SK-N-SH (cell line): ENCODE results near the gene CNTN4. TPM values are rescaled to one million over a fixed set of nuclear protein-coding genes. Genes with fewer than 3 reads are reported as not detected.

Experiments used
- CTCF ChIA-PET: fragments of 300-600, 350-600 bp; formaldehyde crosslinking; extraction: SDS; loops from one replicate; lab custom pipeline; 2021; lab: Yijun Ruan, JAX
- POLR2A ChIA-PET: fragments of 350-600 bp; sonication (Branson Sonifier 250); formaldehyde crosslinking; extraction: SDS; loops from one replicate; lab custom pipeline; 2020; ENCODE audit warnings: antibody characterized with exemption, inconsistent platforms; lab: Yijun Ruan, JAX
- DNase-seq: peaks from one replicate; pipeline ENCODE4 v3.0.0; 2012
- H2AFZ ChIP-seq: fragments of 200-600 bp; sonication (generic); 2 replicates; pipeline ENCODE4 v1.8.1; 2016; ENCODE audit warnings: antibody characterized with exemption, mild to moderate bottlenecking, low read depth
- H3F3A ChIP-seq: fragments of 200-600 bp; sonication (generic); replicated peaks from 2 replicates; pipeline ENCODE3; 2016; ENCODE audit warnings: antibody characterized with exemption, mild to moderate bottlenecking; ENCODE audit not compliant: insufficient read depth
- H3K27ac ChIP-seq, 2 experiments: fragments of 200-500 bp in 1 of 2; fragments of 200-600 bp in 1 of 2; sonication (Bioruptor generic) in 1 of 2; sonication (generic), shearing (Covaris generic) in 1 of 2; 2 replicates each; pipeline versions ENCODE4 v1.5.1 to v1.6.1; 2014 to 2016; ENCODE audit warnings: low read depth in 2 of 2, inconsistent platforms in 1 of 2, low read length in 1 of 2, mild to moderate bottlenecking in 1 of 2, mixed read lengths in 1 of 2
- H3K27me3 ChIP-seq: fragments of 200-600 bp; sonication (generic), shearing (Covaris generic); 2 replicates; pipeline ENCODE4 v1.6.1; 2016; ENCODE audit warnings: mixed run types; ENCODE audit not compliant: insufficient read depth
- H3K36me3 ChIP-seq, 2 experiments: fragments of 200-500 bp in 1 of 2; fragments of 200-600 bp in 1 of 2; sonication (Bioruptor generic) in 1 of 2; sonication (generic) in 1 of 2; replicated peaks in 1 of 2; 2 replicates each; pipeline versions ENCODE3 to v1.5.1; 2014 to 2016; ENCODE audit warnings: low read length in 1 of 2, mild to moderate bottlenecking in 1 of 2; ENCODE audit not compliant: insufficient read depth in 2 of 2, control insufficient read depth in 1 of 2
- H3K4me1 ChIP-seq, 2 experiments: fragments of 200-500 bp in 1 of 2; fragments of 200-600 bp in 1 of 2; sonication (Bioruptor generic) in 1 of 2; sonication (generic), shearing (Covaris generic) in 1 of 2; 2 replicates each; pipeline versions ENCODE4 v1.5.1 to v1.6.1; 2014 to 2016; ENCODE audit warnings: low read depth in 1 of 2, low read length in 1 of 2, mixed run types in 1 of 2; ENCODE audit not compliant: insufficient read depth in 2 of 2, control insufficient read depth in 1 of 2
- H3K4me2 ChIP-seq: fragments of 200-600 bp; sonication (generic), shearing (Covaris generic); 2 replicates; pipeline ENCODE4 v1.6.1; 2017; ENCODE audit warnings: mixed run types
- H3K4me3 ChIP-seq, 2 experiments: fragments of 200-500 bp in 1 of 2; fragments of 200-600 bp in 1 of 2; sonication (Bioruptor generic) in 1 of 2; sonication (generic), shearing (Covaris generic) in 1 of 2; 2 replicates each; pipeline versions ENCODE4 v1.5.1 to v1.8.1; 2014 to 2016; ENCODE audit warnings: low read depth in 2 of 2, inconsistent platforms in 1 of 2, low read length in 1 of 2, mild to moderate bottlenecking in 1 of 2, mixed read lengths in 1 of 2, moderate library complexity in 1 of 2
- H3K79me2 ChIP-seq: fragments of 200-600 bp; sonication (generic); 2 replicates; pipeline ENCODE4 v1.8.1; 2017; ENCODE audit warnings: mild to moderate bottlenecking; ENCODE audit not compliant: insufficient read depth
- H3K9ac ChIP-seq: fragments of 200-600 bp; sonication (generic); 2 replicates; pipeline ENCODE4 v1.6.1; 2017; ENCODE audit warnings: mixed run types
- H3K9me2 ChIP-seq: fragments of 200-600 bp; sonication (generic); 2 replicates; pipeline ENCODE4 v1.6.1; 2017; ENCODE audit warnings: mixed run types
- H3K9me3 ChIP-seq: fragments of 200-600 bp; sonication (generic); 2 replicates; pipeline ENCODE4 v1.6.1; 2017; ENCODE audit warnings: mixed run types, mild to moderate bottlenecking, moderate library complexity
- H4K20me1 ChIP-seq: fragments of 200-600 bp; sonication (generic); 2 replicates; pipeline ENCODE4 v1.6.1; 2017; ENCODE audit warnings: mild to moderate bottlenecking, mixed run types; ENCODE audit not compliant: insufficient read depth
- CHD2 ChIP-seq: fragments of 150-350 bp; IDR thresholded peaks from 2 replicates; pipeline ENCODE4 v1.6.1; 2018; ENCODE audit warnings: low read length; ENCODE audit not compliant: partially characterized antibody
- CTCF ChIP-seq: fragments of 200-600 bp; sonication (generic); IDR thresholded peaks from 2 replicates; pipeline ENCODE4 v1.6.1; 2017; ENCODE audit warnings: antibody characterized with exemption, mild to moderate bottlenecking, moderate library complexity
- ELF1 ChIP-seq: IDR thresholded peaks from 2 replicates; pipeline ENCODE4 v1.4.0; 2012
- EZH2phosphoT487 ChIP-seq: fragments of 200-600 bp; sonication (generic); IDR thresholded peaks from 2 replicates; pipeline ENCODE4 v1.6.1; 2017; ENCODE audit warnings: low read depth, mixed run types, mild to moderate bottlenecking, antibody characterized with exemption, moderate library complexity, borderline replicate concordance
- FOXM1 ChIP-seq: IDR thresholded peaks from 2 replicates; pipeline ENCODE4 v1.4.0; 2012; ENCODE audit warnings: low read depth, mild to moderate bottlenecking
- GABPA ChIP-seq: IDR thresholded peaks from 2 replicates; pipeline ENCODE4 v1.4.0; 2012; ENCODE audit warnings: low read depth, mild to moderate bottlenecking
- GATA2 ChIP-seq: sonication (generic); formaldehyde crosslinking; IDR thresholded peaks from 2 replicates; pipeline ENCODE4 v1.5.0; 2020; ENCODE audit warnings: mild to moderate bottlenecking, missing genetic modification reagents
- MEF2A ChIP-seq: IDR thresholded peaks from 2 replicates; pipeline ENCODE4 v1.4.0; 2012; ENCODE audit warnings: low read depth, borderline replicate concordance
- NFIC ChIP-seq: IDR thresholded peaks from 2 replicates; pipeline ENCODE4 v1.4.0; 2012; ENCODE audit warnings: borderline replicate concordance
- NRF1 ChIP-seq: IDR thresholded peaks from 2 replicates; pipeline ENCODE4 v1.6.1; 2012; ENCODE audit warnings: low read depth, mild to moderate bottlenecking, low read length
- POLR2AphosphoS5 ChIP-seq: IDR thresholded peaks from 2 replicates; pipeline ENCODE4 v1.6.1; 2012; ENCODE audit warnings: low read depth, low read length
- RFX5 ChIP-seq: IDR thresholded peaks from 2 replicates; pipeline ENCODE4 v1.6.1; 2012; ENCODE audit warnings: mild to moderate bottlenecking, improper control_type of control experiment, low read length
- SIN3A ChIP-seq: IDR thresholded peaks from 2 replicates; pipeline ENCODE4 v1.6.1; 2012; ENCODE audit warnings: low read depth, mild to moderate bottlenecking, low read length, moderate library complexity, borderline replicate concordance
- TCF12 ChIP-seq: IDR thresholded peaks from 2 replicates; pipeline ENCODE4 v1.4.0; 2012
- YY1 ChIP-seq: IDR thresholded peaks from 2 replicates; pipeline ENCODE4 v1.4.0; 2012; ENCODE audit warnings: low read depth, mild to moderate bottlenecking
- WGBS: methylation state at CpG from one replicate; pipeline ENCODE4 v1.1.6; 2017; ENCODE audit warnings: low lambda C conversion rate; 5-methylcytosine and 5-hydroxymethylcytosine counted together
- polyA plus RNA-seq, 3 experiments: library from polyadenylated mRNA; depleted of rRNA; stranded (reverse); fragments of >200 nt; gene quantifications; 2 replicates each; pipeline ENCODE4 v1.2.3, GENCODE V29; 2012
- TF ChIP-seq, protein P1 (sequence below): IDR thresholded peaks from 2 replicates; pipeline ENCODE4 v1.4.0; 2012; ENCODE audit warnings: low read depth, borderline replicate concordance
- TF ChIP-seq, protein P2 (sequence below): IDR thresholded peaks from 2 replicates; pipeline ENCODE4; 2012
- TF ChIP-seq, protein P3 (sequence below): IDR thresholded peaks from 2 replicates; pipeline ENCODE4 v1.4.0; 2012; ENCODE audit warnings: low read depth
- TF ChIP-seq, protein P4 (sequence below): fragments of 150-350 bp; IDR thresholded peaks from 2 replicates; pipeline ENCODE4 v1.6.1; 2017; ENCODE audit warnings: antibody characterized with exemption, low read length, low read depth, borderline replicate concordance
- TF ChIP-seq, protein P5 (sequence below): IDR thresholded peaks from 2 replicates; pipeline ENCODE4 v1.4.0; 2012; ENCODE audit warnings: low read depth, borderline replicate concordance

The CNTN4 gene
- polyA plus RNA-seq, 1 of the 3 experiments (the other 2 are of a cell fraction): 0.12 TPM

GRCh38 chr3:2861920-2862319, 763.3 kb downstream of the CNTN4 start:
- H3K9ac ChIP-seq: no peak overlapping the region
- no peaks in the 10 kb centered on the region for H4K20me1 ChIP-seq
- no peaks in the 10 kb centered on the region for H3K9me2 ChIP-seq
- ChIA-PET CTCF (no interaction called here), POLR2A (no interaction called here)
- no peaks in the 10 kb centered on the region for H3K36me3 ChIP-seq
- no peaks in the 10 kb centered on the region for H3K79me2 ChIP-seq
- DNase-seq: no peak
- H3K9me3 ChIP-seq: no peaks in the 10 kb centered on the region
- WGBS: 7% methylated on average over 1 of the region's 1 CpG
- H2AFZ ChIP-seq: no peak overlapping the region
- TF ChIP-seq GABPA (no peak), NRF1 (no peak), FOXM1 (no peak), CHD2 (no peak), SIN3A (no peak), TCF12 (no peak), CTCF (no peak), GATA2 (CRISPR knock-in tag) (no peak), ELF1 (no peak), NFIC (no peak), RFX5 (no peak), POLR2AphosphoS5 (no peak), YY1 (no peak), MEF2A (no peak), EZH2phosphoT487 (no peak)
- TF ChIP-seq, protein P1, sequence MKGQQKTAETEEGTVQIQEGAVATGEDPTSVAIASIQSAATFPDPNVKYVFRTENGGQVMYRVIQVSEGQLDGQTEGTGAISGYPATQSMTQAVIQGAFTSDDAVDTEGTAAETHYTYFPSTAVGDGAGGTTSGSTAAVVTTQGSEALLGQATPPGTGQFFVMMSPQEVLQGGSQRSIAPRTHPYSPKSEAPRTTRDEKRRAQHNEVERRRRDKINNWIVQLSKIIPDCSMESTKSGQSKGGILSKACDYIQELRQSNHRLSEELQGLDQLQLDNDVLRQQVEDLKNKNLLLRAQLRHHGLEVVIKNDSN: no peak
- TF ChIP-seq, protein P2, sequence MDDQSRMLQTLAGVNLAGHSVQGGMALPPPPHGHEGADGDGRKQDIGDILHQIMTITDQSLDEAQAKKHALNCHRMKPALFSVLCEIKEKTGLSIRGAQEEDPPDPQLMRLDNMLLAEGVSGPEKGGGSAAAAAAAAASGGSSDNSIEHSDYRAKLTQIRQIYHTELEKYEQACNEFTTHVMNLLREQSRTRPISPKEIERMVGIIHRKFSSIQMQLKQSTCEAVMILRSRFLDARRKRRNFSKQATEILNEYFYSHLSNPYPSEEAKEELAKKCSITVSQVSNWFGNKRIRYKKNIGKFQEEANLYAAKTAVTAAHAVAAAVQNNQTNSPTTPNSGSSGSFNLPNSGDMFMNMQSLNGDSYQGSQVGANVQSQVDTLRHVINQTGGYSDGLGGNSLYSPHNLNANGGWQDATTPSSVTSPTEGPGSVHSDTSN: no peak
- TF ChIP-seq, protein P3, sequence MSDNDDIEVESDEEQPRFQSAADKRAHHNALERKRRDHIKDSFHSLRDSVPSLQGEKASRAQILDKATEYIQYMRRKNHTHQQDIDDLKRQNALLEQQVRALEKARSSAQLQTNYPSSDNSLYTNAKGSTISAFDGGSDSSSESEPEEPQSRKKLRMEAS: no peak
- TF ChIP-seq, protein P4, sequence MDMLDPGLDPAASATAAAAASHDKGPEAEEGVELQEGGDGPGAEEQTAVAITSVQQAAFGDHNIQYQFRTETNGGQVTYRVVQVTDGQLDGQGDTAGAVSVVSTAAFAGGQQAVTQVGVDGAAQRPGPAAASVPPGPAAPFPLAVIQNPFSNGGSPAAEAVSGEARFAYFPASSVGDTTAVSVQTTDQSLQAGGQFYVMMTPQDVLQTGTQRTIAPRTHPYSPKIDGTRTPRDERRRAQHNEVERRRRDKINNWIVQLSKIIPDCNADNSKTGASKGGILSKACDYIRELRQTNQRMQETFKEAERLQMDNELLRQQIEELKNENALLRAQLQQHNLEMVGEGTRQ: no peak
- TF ChIP-seq, protein P5, sequence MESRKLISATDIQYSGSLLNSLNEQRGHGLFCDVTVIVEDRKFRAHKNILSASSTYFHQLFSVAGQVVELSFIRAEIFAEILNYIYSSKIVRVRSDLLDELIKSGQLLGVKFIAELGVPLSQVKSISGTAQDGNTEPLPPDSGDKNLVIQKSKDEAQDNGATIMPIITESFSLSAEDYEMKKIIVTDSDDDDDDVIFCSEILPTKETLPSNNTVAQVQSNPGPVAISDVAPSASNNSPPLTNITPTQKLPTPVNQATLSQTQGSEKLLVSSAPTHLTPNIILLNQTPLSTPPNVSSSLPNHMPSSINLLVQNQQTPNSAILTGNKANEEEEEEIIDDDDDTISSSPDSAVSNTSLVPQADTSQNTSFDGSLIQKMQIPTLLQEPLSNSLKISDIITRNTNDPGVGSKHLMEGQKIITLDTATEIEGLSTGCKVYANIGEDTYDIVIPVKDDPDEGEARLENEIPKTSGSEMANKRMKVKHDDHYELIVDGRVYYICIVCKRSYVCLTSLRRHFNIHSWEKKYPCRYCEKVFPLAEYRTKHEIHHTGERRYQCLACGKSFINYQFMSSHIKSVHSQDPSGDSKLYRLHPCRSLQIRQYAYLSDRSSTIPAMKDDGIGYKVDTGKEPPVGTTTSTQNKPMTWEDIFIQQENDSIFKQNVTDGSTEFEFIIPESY: no peak
- no peak overlapping the region for H3K4me3 ChIP-seq
- H3K27me3 ChIP-seq: no peaks in the 10 kb centered on the region
- H3K4me2 ChIP-seq: no peak overlapping the region
- H3K27ac ChIP-seq: no peak overlapping the region
- no peaks in the 10 kb centered on the region for H3K4me1 ChIP-seq
- no peaks in the 10 kb centered on the region for H3F3A ChIP-seq
